CD4-positive, alpha-beta memory T cell (primary cell): ENCODE measurements around the gene URI1. TPM values are rescaled to one million over a fixed set of nuclear protein-coding genes. Genes with fewer than 3 reads are reported as not detected.

Source experiments
- CTCF ChIA-PET: fragments of 350-600 bp; sonication (Branson Sonifier 250); formaldehyde crosslinking; loops from one replicate; lab custom pipeline; 2021; ENCODE audit warnings: inconsistent platforms; ENCODE audit not compliant: partially characterized antibody; lab: Charles Lee
- POLR2A ChIA-PET: fragments of 350-600 bp; sonication (Branson Sonifier 250); formaldehyde crosslinking; loops from one replicate; lab custom pipeline; 2021; ENCODE audit not compliant: partially characterized antibody; lab: Charles Lee
- DNase-seq, 5 donors: peaks; one replicate each; pipeline versions ENCODE4 v3.0.0 to v3.0.0-alpha.2; 2020 to 2022; ENCODE audit warnings: mixed read lengths in 1 of 5
- H3K27ac ChIP-seq: one replicate; pipeline ENCODE4 v1.7.0; 2013; ENCODE audit warnings: low read depth, low read length
- H3K27me3 ChIP-seq: 2 replicates; pipeline ENCODE4 v1.7.0; 2013; ENCODE audit warnings: mild to moderate bottlenecking, low read length, moderate library complexity; ENCODE audit not compliant: insufficient read depth
- H3K36me3 ChIP-seq: 2 replicates; pipeline ENCODE4 v1.7.0; 2013; ENCODE audit warnings: mild to moderate bottlenecking, low read length, moderate library complexity; ENCODE audit not compliant: insufficient read depth
- H3K4me1 ChIP-seq: 2 replicates; pipeline ENCODE4 v1.7.0; 2013; ENCODE audit warnings: mild to moderate bottlenecking, low read length, moderate library complexity; ENCODE audit not compliant: insufficient read depth
- H3K4me3 ChIP-seq, 2 donors: one replicate each; pipeline ENCODE4 v1.7.0; 2013; ENCODE audit warnings: low read length in 2 of 2, mild to moderate bottlenecking in 1 of 2
- H3K9me3 ChIP-seq, 2 donors: one replicate each; pipeline ENCODE4 v1.7.0; 2013; ENCODE audit warnings: low read length in 2 of 2, control low read depth in 1 of 2; ENCODE audit not compliant: control insufficient read depth in 1 of 2
- H3K27ac Mint-ChIP-seq, 7 donors: one replicate each; pipeline ENCODE4 v1.8.0; 2020 to 2021; ENCODE audit warnings: mixed read lengths in 7 of 7, mild to moderate bottlenecking in 6 of 7, inconsistent platforms in 3 of 7, moderate library complexity in 3 of 7
- H3K27me3 Mint-ChIP-seq, 2 donors: one replicate each; pipeline ENCODE4 v1.8.0; 2020 to 2021; ENCODE audit warnings: mixed read lengths in 2 of 2
- H3K36me3 Mint-ChIP-seq, 2 donors: one replicate each; pipeline ENCODE4 v1.8.0; 2020 to 2021; ENCODE audit warnings: mixed read lengths in 2 of 2, inconsistent platforms in 1 of 2, mild to moderate bottlenecking in 1 of 2
- H3K4me1 Mint-ChIP-seq, 4 donors: one replicate each; pipeline ENCODE4 v1.8.0; 2020 to 2021; ENCODE audit warnings: mixed read lengths in 4 of 4, mild to moderate bottlenecking in 1 of 4
- H3K4me3 Mint-ChIP-seq, 8 donors: one replicate each; pipeline ENCODE4 v1.8.0; 2020 to 2021; ENCODE audit warnings: mixed read lengths in 8 of 8, mild to moderate bottlenecking in 7 of 8, moderate library complexity in 6 of 8, inconsistent platforms in 3 of 8
- H3K9me3 Mint-ChIP-seq, 8 donors: one replicate each; pipeline ENCODE4 v1.8.0; 2020 to 2021; ENCODE audit warnings: mixed read lengths in 8 of 8, mild to moderate bottlenecking in 5 of 8, inconsistent platforms in 3 of 8, moderate library complexity in 1 of 8
- intact Hi-C: fragments of 100-400 bp; cut with micrococcal nuclease; formaldehyde crosslinking; loops from one replicate; pipeline ENCODE4 v1.15.1; 2023
- polyA plus RNA-seq, 2 donors: library from polyadenylated mRNA; unstranded; fragments of 300-500 nt; fragmentation: Illumina TruSeq; gene quantifications; one replicate each; pipeline ENCODE4 v1.2.3, GENCODE V29; 2021
- total RNA-seq, 2 experiments: library from RNA; stranded (reverse); gene quantifications; one replicate each; pipeline ENCODE4 v1.2.3, GENCODE V29; 2021

Gene URI1
- total and polyA plus RNA-seq, 4 experiments from 2014 or later, result 16.6 to 95.0 (median 64.7) TPM

DNA sequence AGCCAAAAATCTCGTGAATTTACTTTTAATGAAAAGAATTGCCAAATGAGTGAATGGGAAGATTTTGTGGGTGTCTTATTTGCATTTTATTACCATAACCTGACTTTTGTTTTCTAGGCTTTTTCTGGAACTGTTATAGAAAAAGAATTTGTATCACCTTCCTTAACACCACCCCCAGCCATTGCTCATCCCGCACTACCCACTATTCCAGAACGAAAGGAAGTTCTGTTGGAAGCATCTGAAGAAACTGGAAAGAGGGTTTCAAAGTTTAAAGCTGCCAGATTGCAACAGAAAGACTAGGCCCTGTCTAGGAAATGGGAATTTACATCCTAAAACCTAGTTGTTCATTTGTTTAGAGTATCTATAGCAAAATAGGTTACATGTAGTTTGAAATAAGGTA lies 72.7 kb downstream of the URI1 start:
- Histone ChIP-seq H3K27me3 (no peaks in the 10 kb centered on the region), H3K36me3 (peaks cover 26% of the 10 kb centered on the region), H3K9me3 (no peaks in the 10 kb centered on the region), H3K27ac (no peak overlapping the region), H3K4me1 (no peaks in the 10 kb centered on the region), H3K4me3 (no peak overlapping the region)
- Mint-ChIP-seq H3K9me3 (no peaks in the 10 kb centered on the region), H3K4me1 (peaks cover 0 to 2% (median 0%) of the 10 kb centered on the region in 4 donors), H3K4me3 (no peak overlapping the region), H3K27me3 (no peaks in the 10 kb centered on the region), H3K27ac (no peak overlapping the region), H3K36me3 (peaks cover 29 to 56% of the 10 kb centered on the region in 2 donors)
- DNase-seq, result no peak
- intact Hi-C loops, result no loop called here
- POLR2A ChIA-PET, result no interaction called here
- CTCF ChIA-PET, result no interaction called here

- Histone ChIP-seq H3K4me1 (no peaks in the 10 kb centered on the region), H3K27ac (no peak overlapping the region), H3K27me3 (no peaks in the 10 kb centered on the region), H3K4me3 (no peak overlapping the region), H3K9me3 (no peaks in the 10 kb centered on the region), H3K36me3 (peaks cover 19% of the 10 kb centered on the region)
- intact Hi-C loops, result no loop called here
- Mint-ChIP-seq H3K9me3 (no peaks in the 10 kb centered on the region), H3K4me1 (peaks cover 0 to 6% (median 4%) of the 10 kb centered on the region in 4 donors), H3K4me3 (no peak overlapping the region), H3K27me3 (no peaks in the 10 kb centered on the region), H3K36me3 (peaks cover 38 to 48% of the 10 kb centered on the region in 2 donors), H3K27ac (peak overlapping the region in 2 of 7 donors; percentile 1 to 28)
- ChIA-PET POLR2A (no interaction called here), CTCF (no interaction called here)
- DNase-seq, result no peak
Observed at GRCh38 chr19:30017172-30017571, 75.1 kb downstream of the URI1 start.

- peaks cover 27% of the 10 kb centered on the region in 2 donors for H3K36me3 Mint-ChIP-seq
- peak overlapping the region in 1 of 7 donors; percentile 42 for H3K27ac Mint-ChIP-seq
- H3K4me3 Mint-ChIP-seq, result no peak overlapping the region
- POLR2A ChIA-PET, result no interaction called here
- no peaks in the 10 kb centered on the region for H3K27me3 ChIP-seq
- no peak overlapping the region for H3K27ac ChIP-seq
- DNase-seq, result no peak
- CTCF ChIA-PET, result no interaction called here
- H3K36me3 ChIP-seq, result peaks cover under 1% of the 10 kb centered on the region
- intact Hi-C loops, result no loop called here
- H3K4me1 ChIP-seq, result no peaks in the 10 kb centered on the region
- no peaks in the 10 kb centered on the region for H3K27me3 Mint-ChIP-seq
- no peaks in the 10 kb centered on the region for H3K9me3 Mint-ChIP-seq
- no peak overlapping the region for H3K4me3 ChIP-seq
- H3K9me3 ChIP-seq, result no peaks in the 10 kb centered on the region
- peaks cover 3 to 9% (median 5%) of the 10 kb centered on the region in 4 donors for H3K4me1 Mint-ChIP-seq
Observed at GRCh38 chr19:30020189-30020588, 78.2 kb downstream of the URI1 start.

- Mint-ChIP-seq H3K27me3 (no peaks in the 10 kb centered on the region), H3K27ac (no peak overlapping the region), H3K4me1 (peaks cover 3 to 15% (median 5%) of the 10 kb centered on the region in 4 donors), H3K36me3 (peaks cover 24 to 28% of the 10 kb centered on the region in 2 donors), H3K4me3 (no peak overlapping the region), H3K9me3 (no peaks in the 10 kb centered on the region)
- no peak overlapping the region for H3K4me3 ChIP-seq
- no peaks in the 10 kb centered on the region for H3K36me3 ChIP-seq
- H3K27ac ChIP-seq, result no peak overlapping the region
- intact Hi-C loops, result no loop called here
- POLR2A ChIA-PET, result no interaction called here
- no peaks in the 10 kb centered on the region for H3K27me3 ChIP-seq
- no peaks in the 10 kb centered on the region for H3K9me3 ChIP-seq
- CTCF ChIA-PET, result no interaction called here
- H3K4me1 ChIP-seq, result no peaks in the 10 kb centered on the region
- DNase-seq, result no peak
Observed at GRCh38 chr19:30022659-30023058, 80.6 kb downstream of the URI1 start.

DNA sequence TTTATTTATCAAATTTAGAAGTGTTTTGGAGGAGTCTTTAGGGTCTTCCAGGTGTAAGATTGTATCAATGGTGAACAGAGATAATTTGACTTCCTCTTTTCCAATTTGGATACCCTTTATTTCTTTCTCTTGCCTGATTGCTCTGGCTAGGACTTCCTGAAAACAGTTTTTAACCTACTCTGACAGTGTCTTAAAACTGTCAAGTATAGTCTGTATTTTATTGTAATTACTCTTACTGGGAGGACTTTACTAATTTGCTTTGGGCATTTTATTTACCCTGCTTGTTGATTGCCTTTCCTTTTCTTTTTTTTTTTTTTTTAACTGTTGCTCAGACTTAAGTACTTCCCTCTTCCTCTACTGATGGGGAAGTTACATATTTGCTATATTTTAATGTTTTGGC lies 81.3 kb downstream of the URI1 start:
- Histone ChIP-seq H3K27me3 (no peaks in the 10 kb centered on the region), H3K9me3 (no peaks in the 10 kb centered on the region), H3K4me3 (no peak overlapping the region), H3K36me3 (no peaks in the 10 kb centered on the region), H3K4me1 (no peaks in the 10 kb centered on the region), H3K27ac (no peak overlapping the region)
- H3K4me1 Mint-ChIP-seq, result peaks cover 3 to 16% (median 5%) of the 10 kb centered on the region in 4 donors
- no peaks in the 10 kb centered on the region for H3K27me3 Mint-ChIP-seq
- DNase-seq, result no peak
- H3K27ac Mint-ChIP-seq, result no peak overlapping the region
- intact Hi-C loops, result no loop called here
- CTCF ChIA-PET, result no interaction called here
- no peak overlapping the region for H3K4me3 Mint-ChIP-seq
- POLR2A ChIA-PET, result no interaction called here
- no peaks in the 10 kb centered on the region for H3K9me3 Mint-ChIP-seq
- H3K36me3 Mint-ChIP-seq, result peaks cover 25 to 31% of the 10 kb centered on the region in 2 donors

DNA sequence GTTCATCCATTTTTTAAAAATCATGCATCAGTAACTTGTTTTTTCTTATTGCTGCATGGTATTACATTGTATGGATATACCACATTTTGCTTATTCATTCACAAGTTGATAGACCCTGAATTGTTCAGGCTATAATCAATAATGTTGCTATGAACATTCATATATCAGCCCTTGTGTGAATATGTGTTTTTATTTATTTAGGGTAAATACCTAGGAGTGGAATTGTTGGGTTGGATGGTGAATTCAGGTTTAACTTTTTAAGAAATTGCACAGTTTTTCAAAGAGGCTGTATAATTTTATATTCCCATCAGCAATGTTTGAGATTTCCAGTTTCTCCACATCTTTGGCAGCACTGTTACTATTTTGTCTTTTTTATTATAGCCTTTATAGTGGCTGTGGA lies 82.1 kb downstream of the URI1 start:
- H3K27ac ChIP-seq, result no peak overlapping the region
- no peak overlapping the region for H3K4me3 ChIP-seq
- no peak for DNase-seq
- H3K36me3 ChIP-seq, result no peaks in the 10 kb centered on the region
- ChIA-PET CTCF (no interaction called here), POLR2A (no interaction called here)
- Mint-ChIP-seq H3K27me3 (no peaks in the 10 kb centered on the region), H3K4me1 (peaks cover 3 to 18% (median 5%) of the 10 kb centered on the region in 4 donors), H3K4me3 (no peak overlapping the region), H3K27ac (no peak overlapping the region), H3K36me3 (peaks cover 25 to 32% of the 10 kb centered on the region in 2 donors), H3K9me3 (no peaks in the 10 kb centered on the region)
- intact Hi-C loops, result no loop called here
- H3K27me3 ChIP-seq, result no peaks in the 10 kb centered on the region
- no peaks in the 10 kb centered on the region for H3K9me3 ChIP-seq
- H3K4me1 ChIP-seq, result no peaks in the 10 kb centered on the region

- no peaks in the 10 kb centered on the region for H3K27me3 Mint-ChIP-seq
- H3K36me3 ChIP-seq, result no peaks in the 10 kb centered on the region
- peaks cover 3 to 22% (median 10%) of the 10 kb centered on the region in 4 donors for H3K4me1 Mint-ChIP-seq
- ChIA-PET CTCF (no interaction called here), POLR2A (no interaction called here)
- H3K4me3 Mint-ChIP-seq, result no peak overlapping the region
- intact Hi-C loops, result no loop called here
- H3K36me3 Mint-ChIP-seq, result peaks cover 42 to 43% of the 10 kb centered on the region in 2 donors
- no peak for DNase-seq
- H3K4me1 ChIP-seq, result no peaks in the 10 kb centered on the region
- H3K27ac ChIP-seq, result no peak overlapping the region
- H3K27me3 ChIP-seq, result no peaks in the 10 kb centered on the region
- H3K4me3 ChIP-seq, result no peak overlapping the region
- H3K27ac Mint-ChIP-seq, result no peak overlapping the region
- H3K9me3 Mint-ChIP-seq, result peaks cover 0 to 2% (median 0%) of the 10 kb centered on the region in 8 donors
- H3K9me3 ChIP-seq, result no peaks in the 10 kb centered on the region
Observed at GRCh38 chr19:30026933-30027332, 84.9 kb downstream of the URI1 start.
